GM19468 (cell line): Measurements from ENCODE around the gene GOLT1A.

Experiments used
- ATAC-seq: cut with Tn5 transposase; IDR thresholded peaks from one replicate; pipeline ENCODE4 v1.9.1; 2021; ENCODE audit warnings: mild to moderate bottlenecking, moderate library complexity, moderate number of reproducible peaks; ENCODE audit not compliant: unreplicated experiment; ENCODE audit errors: extremely low read depth

Gene GOLT1A

GRCh38 chr1:204166219-204166618 lies 47.6 kb downstream of the GOLT1A start, which contains the start of gene REN:
Gene REN (minus strand): TSS chr1:204166337. CDS start chr1:204166293, 44 bp downstream.
- no peak for ATAC-seq

GRCh38 chr1:204162494-204163074 lies 51.2 kb downstream of the GOLT1A start:
- no peak for ATAC-seq

GRCh38 chr1:204161609-204162493 lies 51.9 kb downstream of the GOLT1A start:
- ATAC-seq = no peak

- ATAC-seq = no peak
Measured at GRCh38 chr1:204157962-204158361, 55.8 kb downstream of the GOLT1A start.

- ATAC-seq = no peak
Measured at GRCh38 chr1:204155881-204156280, 57.9 kb downstream of the GOLT1A start.

GRCh38 chr1:204154568-204155255 lies 59.1 kb downstream of the GOLT1A start:
- no peak for ATAC-seq

GRCh38 chr1:204153667-204154066 lies 60.1 kb downstream of the GOLT1A start:
- ATAC-seq = no peak

- no peak for ATAC-seq
Measured at GRCh38 chr1:204152310-204153044, 61.3 kb downstream of the GOLT1A start.

GRCh38 chr1:204151552-204152309 lies 62.1 kb downstream of the GOLT1A start, which contains the start of gene ETNK2:
Gene ETNK2 (minus strand): TSS chr1:204152044. CDS start chr1:204151852, 192 bp downstream.
- no peak for ATAC-seq

- ATAC-seq = no peak
Measured at GRCh38 chr1:204150702-204151551, 62.9 kb downstream of the GOLT1A start.

- ATAC-seq = no peak
Measured at GRCh38 chr1:204149635-204150565, 63.9 kb downstream of the GOLT1A start.

GRCh38 chr1:204149107-204149506 lies 64.7 kb downstream of the GOLT1A start:
- no peak for ATAC-seq
